ENCODE results near the gene ALOX5AP. TPM values are rescaled to one million over a fixed set of nuclear protein-coding genes. Genes with fewer than 3 reads are reported as not detected.

ALOX5AP gene
- total and polyA plus RNA-seq, 10 of the 15 experiments (the other 5 are each of a cell fraction or from before 2014, with no cell fraction given) = 45.9 to 426 (median 109) TPM

DNA sequence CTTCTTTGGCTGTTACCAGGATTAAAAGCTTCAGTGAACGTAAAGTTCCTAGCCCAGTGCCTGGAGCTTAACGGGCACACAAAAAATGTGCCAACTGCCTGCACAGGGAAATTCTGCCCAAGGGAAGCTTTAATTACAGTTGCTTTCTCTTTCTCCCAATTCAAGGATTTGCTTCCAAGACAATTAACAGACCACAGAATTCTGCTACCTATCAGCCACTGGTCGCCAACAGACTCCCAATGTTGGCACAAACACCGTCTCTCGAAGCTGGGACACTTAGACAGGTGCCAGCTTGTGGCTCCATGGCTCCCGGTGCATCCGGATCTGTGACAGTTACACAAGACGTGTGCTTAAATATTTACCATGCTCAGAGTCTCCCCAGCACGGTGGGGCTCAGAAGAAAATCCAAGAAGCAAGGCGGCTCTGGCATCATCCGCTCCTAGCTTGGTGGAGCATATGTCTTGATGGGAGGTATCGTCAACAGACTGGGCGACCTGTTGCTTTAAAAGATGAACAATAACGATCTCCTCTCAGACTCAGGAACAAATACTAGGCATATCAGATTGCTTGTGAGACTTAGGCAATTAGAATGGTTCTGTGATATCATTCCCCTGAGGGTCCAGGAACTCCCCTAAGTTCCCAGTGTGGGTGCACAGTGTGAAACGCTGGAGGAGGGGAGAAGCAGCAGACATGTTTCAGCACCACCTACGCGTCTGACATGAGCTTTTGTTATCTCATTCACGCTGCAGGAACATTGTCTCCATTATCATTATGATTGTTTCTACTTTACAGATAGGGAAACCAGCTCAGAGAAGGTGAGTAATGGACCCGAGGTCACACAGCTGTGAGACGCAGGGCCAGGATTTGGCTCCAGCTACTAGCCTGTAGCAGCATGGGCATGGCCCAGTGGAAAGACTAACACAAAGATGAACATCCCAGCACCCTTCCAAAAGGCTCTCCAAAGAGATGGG, 61.6 kb downstream of the ALOX5AP start (continued):
- TF ChIP-seq NFIC (IDR thresholded peaks at IDR 0.05; ENCODE audit: low read depth, low read length) (peak; percentile 64; the same call in 1 of the 2 replicates), ATF7 (IDR thresholded peaks at IDR 0.05; ENCODE audit: low read depth) (peak; percentile 77), FOXM1 (IDR thresholded peaks at IDR 0.05; ENCODE audit: low read depth, low read length) (peak; percentile 63; the same call in 1 of the 2 replicates), MTA2 (IDR thresholded peaks at IDR 0.05; ENCODE audit: low read depth) (peak; percentile 83), NBN (IDR thresholded peaks at IDR 0.05) (no peak; the same call in 1 of the 2 replicates), TARDBP (IDR thresholded peaks at IDR 0.05; ENCODE audit: borderline replicate concordance) (no peak), CUX1 (IDR thresholded peaks at IDR 0.05; ENCODE audit: insufficient replicate concordance, low read depth, low read length) (peak; percentile 73), YBX1 (IDR thresholded peaks at IDR 0.05) (peak; percentile 54; the same call in 1 of the 2 replicates), MYB (IDR thresholded peaks at IDR 0.05; ENCODE audit: borderline replicate concordance, low read depth, low read length) (no peak), RB1 (IDR thresholded peaks at IDR 0.05; ENCODE audit: borderline replicate concordance) (no peak), RAD21 (IDR thresholded peaks at IDR 0.05; ENCODE audit: insufficient read depth, low read depth, low read length) (peak; percentile 5; the same call in 1 of the 2 replicates), BRCA1 (IDR thresholded peaks at IDR 0.05; ENCODE audit: low read depth, low read length) (no peak), RBBP5 (conservative IDR thresholded peaks at IDR 0.05) (no peak), POU2F2 (IDR thresholded peaks at IDR 0.05; ENCODE audit: borderline replicate concordance, low read depth, low read length) (peak; percentile 45; the same call in 1 of the 3 replicates), ZBTB40 (IDR thresholded peaks at IDR 0.05; ENCODE audit: borderline replicate concordance) (no peak; the same call in 1 of the 2 replicates), POLR2AphosphoS5 (IDR thresholded peaks at IDR 0.05; ENCODE audit: low read length) (no peak)
- TF ChIP-seq, protein P1, sequence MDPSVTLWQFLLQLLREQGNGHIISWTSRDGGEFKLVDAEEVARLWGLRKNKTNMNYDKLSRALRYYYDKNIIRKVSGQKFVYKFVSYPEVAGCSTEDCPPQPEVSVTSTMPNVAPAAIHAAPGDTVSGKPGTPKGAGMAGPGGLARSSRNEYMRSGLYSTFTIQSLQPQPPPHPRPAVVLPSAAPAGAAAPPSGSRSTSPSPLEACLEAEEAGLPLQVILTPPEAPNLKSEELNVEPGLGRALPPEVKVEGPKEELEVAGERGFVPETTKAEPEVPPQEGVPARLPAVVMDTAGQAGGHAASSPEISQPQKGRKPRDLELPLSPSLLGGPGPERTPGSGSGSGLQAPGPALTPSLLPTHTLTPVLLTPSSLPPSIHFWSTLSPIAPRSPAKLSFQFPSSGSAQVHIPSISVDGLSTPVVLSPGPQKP (IDR thresholded peaks at IDR 0.05; ENCODE audit: low read depth, low read length) = no peak

Measured in GM12878 (cell line).